ENCODE data around the gene RXRA. TPM values are rescaled to one million over a fixed set of nuclear protein-coding genes. Genes with fewer than 3 reads are reported as not detected.

Gene RXRA
- total and polyA plus RNA-seq, 2 of the 4 experiments (the other 2 are of a cell fraction): 7.5 to 17.9 TPM

DNA sequence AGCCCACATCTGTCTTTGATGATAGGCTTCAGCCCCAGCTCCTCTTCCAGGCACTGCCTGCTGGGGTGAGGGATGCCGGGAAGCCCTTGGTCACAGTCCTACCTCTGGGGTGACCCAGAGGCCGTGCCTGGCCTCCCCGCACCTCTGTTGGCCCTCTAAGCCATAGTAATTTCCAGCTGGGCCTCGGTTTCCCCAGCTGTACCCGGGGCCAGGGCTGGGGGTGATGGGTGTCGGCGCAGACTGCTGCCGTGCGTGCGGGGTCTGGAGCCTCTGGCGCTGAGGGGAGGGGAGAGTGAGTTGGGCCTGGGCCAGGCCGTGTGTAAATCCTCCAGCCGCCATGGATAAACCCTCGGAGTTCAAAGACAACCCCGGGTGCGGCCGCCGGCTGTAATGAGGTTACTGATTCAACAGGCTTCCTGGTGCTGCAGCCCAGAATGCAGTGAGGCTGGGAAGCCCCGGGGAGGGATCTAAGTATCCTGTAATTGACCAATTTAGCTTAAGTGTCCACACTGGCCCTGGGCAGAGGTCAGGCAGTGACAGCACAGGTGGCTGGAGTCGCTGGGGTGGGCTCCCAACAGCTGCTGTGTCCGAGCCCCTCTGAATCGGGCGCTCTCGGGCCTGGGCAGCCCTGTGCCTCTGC is 7.1 kb downstream of the RXRA start:
- H3K23ac ChIP-seq (ENCODE audit: low read depth, low read length): no peak overlapping the region
- H3K9me3 ChIP-seq (ENCODE audit: control insufficient read depth, insufficient read depth, low read length): no peaks in the 10 kb centered on the region
- H3K36me3 ChIP-seq (ENCODE audit: control insufficient read depth, insufficient read depth, low read length): peaks cover 2% of the 10 kb centered on the region; the same call in 1 of the 2 replicates
- H3K56ac ChIP-seq (ENCODE audit: extremely low read depth, insufficient read depth, low read length): no peak overlapping the region
- H2BK20ac ChIP-seq (ENCODE audit: low read depth, low read length): no peak overlapping the region
- H3K9ac ChIP-seq (ENCODE audit: low read depth, low read length): no peak overlapping the region
- TF ChIP-seq RCOR1 (IDR thresholded peaks at IDR 0.05; ENCODE audit: insufficient replicate concordance, low read length): no peak
- intact Hi-C loops (cut with micrococcal nuclease) (no loop called here), in situ Hi-C loops (cut with MboI; ENCODE audit: low sequenced_read_pairs) (loop anchor here (5.0 kb wide), 1 partner anchor 94 kb away; no protein-coding TSS in a partner anchor), dilution Hi-C loops (cut with HindIII; ENCODE audit: low sequenced_read_pairs, unreplicated experiment) (no loop called here)
- ChIA-PET POLR2A (ENCODE audit: unreplicated experiment) (no interaction called here), CTCF (no interaction called here)
- H2AK5ac ChIP-seq (ENCODE audit: low read depth, low read length): peak overlapping the region; percentile 1; the same call in 1 of the 2 replicates
- H4K20me1 ChIP-seq (ENCODE audit: insufficient read depth, low read length): peaks cover 100% of the 10 kb centered on the region
- no peak overlapping the region for H3K4ac ChIP-seq (ENCODE audit: low read depth, low read length)
- peaks cover 34% of the 10 kb centered on the region for H3K9me1 ChIP-seq (ENCODE audit: insufficient read depth, low read length)
- no peak overlapping the region for H3K14ac ChIP-seq (replicated peaks; ENCODE audit: low read depth, low read length)
- DNase-seq: no peak
- H2BK5ac ChIP-seq (ENCODE audit: low read depth, low read length, poor library complexity, severe bottlenecking): no peak overlapping the region
- H2AK9ac ChIP-seq (replicated peaks; ENCODE audit: low read depth, low read length, poor library complexity): no peak overlapping the region
- no peak overlapping the region for H3K18ac ChIP-seq (ENCODE audit: low read depth, low read length)
- H4K5ac ChIP-seq (ENCODE audit: low read depth, low read length): no peak overlapping the region
- H2BK15ac ChIP-seq (ENCODE audit: low read depth, low read length): no peak overlapping the region
- ATAC-seq (ENCODE audit: low read depth): peak; percentile 22; the same call in 1 of the 2 replicates
- WGBS, 2 experiments (ENCODE audit: extremely low coverage in 2 of 2, insufficient read length in 1 of 2): 36% methylated on average over 19 of the region's 24 CpGs; no CpG with 5 or more reads in 1 of the 2 experiments
- H2BK120ac ChIP-seq (ENCODE audit: low read depth, low read length): no peak overlapping the region
- peaks cover 49% of the 10 kb centered on the region for H3K4me1 ChIP-seq (ENCODE audit: control insufficient read depth, insufficient read depth, low read length)
- no peak overlapping the region for H3K27ac ChIP-seq (ENCODE audit: insufficient read depth, low read length)
- H3K4me2 ChIP-seq (ENCODE audit: low read depth, low read length): no peak overlapping the region; the same call in 1 of the 2 replicates
- H3K79me1 ChIP-seq (ENCODE audit: low read depth in 1 of 2, low read length in 2 of 2): peaks cover 0 to 99% of the 10 kb centered on the region in 2 experiments; a peak in 3 of 4 replicates
- H4K91ac ChIP-seq (ENCODE audit: insufficient read depth, low read depth, low read length): no peak overlapping the region
- no TSS peak for BruUV-seq (replicated peaks)
- no peak overlapping the region for H3K4me3 ChIP-seq (ENCODE audit: insufficient read depth, low read depth, low read length)
- H2AFZ ChIP-seq (replicated peaks; ENCODE audit: low read length, poor library complexity): no peak overlapping the region
- H4K8ac ChIP-seq (ENCODE audit: low read depth in 2 of 2, low read length in 2 of 2): no peak overlapping the region
- H3K27me3 ChIP-seq (ENCODE audit: control insufficient read depth, insufficient read depth, low read length): no peaks in the 10 kb centered on the region
